Measurements from ENCODE around the gene PLPP7. TPM values are rescaled to one million over a fixed set of nuclear protein-coding genes. Genes with fewer than 3 reads are reported as not detected.

Gene PLPP7
- total and polyA plus RNA-seq, 3 donors from 2014 or later: 8.6 to 29.9 (median 23.9) TPM

DNA sequence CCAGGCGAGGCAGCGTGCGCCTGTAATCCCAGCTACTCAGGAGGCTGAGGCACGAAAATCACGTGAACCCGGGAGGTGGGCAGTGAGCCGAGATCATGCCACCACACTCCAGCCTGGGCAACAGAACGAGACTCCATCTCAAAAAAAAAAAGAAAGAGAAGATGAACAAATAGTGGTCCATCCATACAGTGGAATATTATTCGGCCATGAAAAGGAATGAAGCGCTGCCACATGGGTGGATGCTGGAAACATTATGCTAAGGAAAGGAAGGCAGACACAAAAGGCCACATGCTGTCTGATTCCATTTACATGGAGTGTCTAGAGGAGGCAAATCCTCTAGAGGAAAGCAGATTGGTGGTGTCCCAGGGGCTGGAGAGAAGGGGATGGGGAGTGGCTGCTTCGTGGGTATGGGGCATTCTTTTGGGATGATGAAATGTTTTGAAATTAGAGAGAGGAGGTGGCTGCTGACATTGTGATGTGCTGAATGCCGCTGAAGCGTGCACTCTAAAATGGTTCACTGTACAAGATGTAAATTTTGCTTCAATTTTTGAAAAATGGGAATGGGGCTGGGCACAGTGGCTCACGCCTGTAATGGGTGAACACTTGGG lies 17.0 kb downstream of the PLPP7 start:
- H3K4me3 ChIP-seq: no peak overlapping the region
- intact Hi-C loops (cut with DNase I; ENCODE audit: low total_unique reads): no loop called here
- no peaks in the 10 kb centered on the region for H3K27me3 ChIP-seq
- no peak overlapping the region for H3K27ac ChIP-seq
- TF ChIP-seq POLR2A (IDR thresholded peaks at IDR 0.05): no peak
- TF ChIP-seq, protein P1, sequence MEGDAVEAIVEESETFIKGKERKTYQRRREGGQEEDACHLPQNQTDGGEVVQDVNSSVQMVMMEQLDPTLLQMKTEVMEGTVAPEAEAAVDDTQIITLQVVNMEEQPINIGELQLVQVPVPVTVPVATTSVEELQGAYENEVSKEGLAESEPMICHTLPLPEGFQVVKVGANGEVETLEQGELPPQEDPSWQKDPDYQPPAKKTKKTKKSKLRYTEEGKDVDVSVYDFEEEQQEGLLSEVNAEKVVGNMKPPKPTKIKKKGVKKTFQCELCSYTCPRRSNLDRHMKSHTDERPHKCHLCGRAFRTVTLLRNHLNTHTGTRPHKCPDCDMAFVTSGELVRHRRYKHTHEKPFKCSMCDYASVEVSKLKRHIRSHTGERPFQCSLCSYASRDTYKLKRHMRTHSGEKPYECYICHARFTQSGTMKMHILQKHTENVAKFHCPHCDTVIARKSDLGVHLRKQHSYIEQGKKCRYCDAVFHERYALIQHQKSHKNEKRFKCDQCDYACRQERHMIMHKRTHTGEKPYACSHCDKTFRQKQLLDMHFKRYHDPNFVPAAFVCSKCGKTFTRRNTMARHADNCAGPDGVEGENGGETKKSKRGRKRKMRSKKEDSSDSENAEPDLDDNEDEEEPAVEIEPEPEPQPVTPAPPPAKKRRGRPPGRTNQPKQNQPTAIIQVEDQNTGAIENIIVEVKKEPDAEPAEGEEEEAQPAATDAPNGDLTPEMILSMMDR (IDR thresholded peaks at IDR 0.05): no peak
- H3K9me3 ChIP-seq: no peaks in the 10 kb centered on the region
- H3K4me1 ChIP-seq: no peaks in the 10 kb centered on the region
- no peaks in the 10 kb centered on the region for H3K36me3 ChIP-seq (ENCODE audit: low read depth, missing control alignments)
- 94 to 95% methylated on average over 14 of the region's 14 CpGs for WGBS, 2 donors
- DNase-seq: no peak

DNA sequence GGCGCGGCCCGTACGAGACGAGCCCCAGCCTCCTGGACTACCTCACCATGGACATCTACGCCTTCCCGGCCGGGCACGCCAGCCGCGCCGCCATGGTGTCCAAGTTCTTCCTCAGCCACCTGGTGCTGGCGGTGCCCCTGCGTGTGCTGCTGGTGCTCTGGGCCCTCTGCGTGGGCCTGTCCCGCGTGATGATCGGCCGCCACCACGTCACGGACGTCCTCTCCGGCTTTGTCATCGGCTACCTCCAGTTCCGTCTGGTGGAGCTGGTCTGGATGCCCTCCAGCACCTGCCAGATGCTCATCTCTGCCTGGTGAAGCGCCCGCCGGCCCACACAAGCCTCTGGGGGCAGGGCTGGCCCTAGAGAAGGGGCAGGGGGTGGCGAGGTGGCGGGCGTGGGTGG lies 18.5 kb downstream of the PLPP7 start:
- 93 to 96% methylated on average over 30 to 31 of the region's 31 CpGs for WGBS, 2 donors
- Histone ChIP-seq H3K27me3 (no peaks in the 10 kb centered on the region), H3K9me3 (no peaks in the 10 kb centered on the region), H3K36me3 (ENCODE audit: low read depth, missing control alignments) (no peaks in the 10 kb centered on the region), H3K4me1 (no peaks in the 10 kb centered on the region), H3K27ac (no peak overlapping the region), H3K4me3 (no peak overlapping the region)
- intact Hi-C loops (cut with DNase I; ENCODE audit: low total_unique reads): no loop called here
- TF ChIP-seq, protein P1 (IDR thresholded peaks at IDR 0.05): no peak
- no peak for TF ChIP-seq POLR2A (IDR thresholded peaks at IDR 0.05)
- no peak for DNase-seq

DNA sequence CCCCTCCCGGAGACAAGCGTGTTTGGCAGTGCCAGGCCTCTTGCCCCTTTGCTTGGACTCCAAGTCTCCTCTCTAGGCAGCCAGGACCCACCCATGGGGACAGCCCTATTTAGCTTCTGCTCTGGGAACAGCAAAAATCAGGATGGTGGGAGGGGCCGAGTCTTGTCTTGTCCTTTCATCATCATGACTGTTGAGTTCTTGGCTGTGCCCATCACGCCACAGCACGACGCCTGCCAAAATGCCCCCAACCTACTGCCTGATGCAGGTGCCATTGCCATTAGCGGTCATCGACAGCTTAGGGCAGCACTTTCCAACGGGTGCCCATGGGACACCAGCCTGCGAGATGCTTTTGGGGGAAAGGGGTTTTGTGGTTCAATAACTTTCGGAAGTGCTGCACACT lies 18.9 kb downstream of the PLPP7 start:
- Histone ChIP-seq H3K4me3 (no peak overlapping the region), H3K4me1 (no peaks in the 10 kb centered on the region), H3K27me3 (no peaks in the 10 kb centered on the region), H3K36me3 (ENCODE audit: low read depth, missing control alignments) (no peaks in the 10 kb centered on the region), H3K9me3 (no peaks in the 10 kb centered on the region), H3K27ac (no peak overlapping the region)
- WGBS, 2 donors: 90 to 95% methylated on average over 4 to 11 of the region's 11 CpGs
- DNase-seq: no peak
- intact Hi-C loops (cut with DNase I; ENCODE audit: low total_unique reads): no loop called here
- TF ChIP-seq, protein P1 (IDR thresholded peaks at IDR 0.05): no peak
- no peak for TF ChIP-seq POLR2A (IDR thresholded peaks at IDR 0.05)

DNA sequence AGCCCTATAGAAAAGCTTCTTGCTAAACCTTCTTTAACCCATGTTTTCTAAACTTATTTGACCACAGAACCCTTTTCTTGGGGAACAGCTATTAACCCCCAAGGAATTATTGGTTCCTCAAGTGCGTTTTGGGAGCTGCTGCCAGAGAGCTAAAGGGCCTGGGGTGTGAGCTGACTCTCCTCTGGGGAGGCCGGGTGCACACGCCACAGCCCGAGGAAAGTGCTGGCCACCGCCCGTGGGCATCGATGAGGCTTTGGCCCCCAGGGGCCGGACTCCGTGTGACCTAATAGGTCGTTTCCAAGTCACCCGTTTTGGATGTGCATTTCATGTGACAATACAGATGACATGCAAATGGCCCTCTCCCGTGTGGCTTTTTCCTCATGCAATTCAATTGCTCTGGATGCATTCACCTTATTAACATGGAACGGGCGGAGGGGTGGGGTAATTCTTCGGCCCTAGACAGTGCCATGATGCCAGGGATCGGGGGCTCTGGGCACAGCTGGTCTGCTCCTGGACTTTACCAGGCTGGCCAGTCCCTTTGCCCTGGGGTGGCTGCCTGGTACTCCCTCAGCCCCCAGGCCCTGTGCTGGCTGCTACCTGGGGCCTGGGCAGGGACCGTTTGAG lies 19.5 kb downstream of the PLPP7 start:
- Histone ChIP-seq H3K27ac (no peak overlapping the region), H3K9me3 (no peaks in the 10 kb centered on the region), H3K4me3 (no peak overlapping the region), H3K4me1 (no peaks in the 10 kb centered on the region), H3K27me3 (no peaks in the 10 kb centered on the region), H3K36me3 (ENCODE audit: low read depth, missing control alignments) (no peaks in the 10 kb centered on the region)
- intact Hi-C loops (cut with DNase I; ENCODE audit: low total_unique reads): no loop called here
- DNase-seq: no peak
- TF ChIP-seq, protein P1 (IDR thresholded peaks at IDR 0.05): no peak
- TF ChIP-seq POLR2A (IDR thresholded peaks at IDR 0.05): no peak
- WGBS, 2 donors: 90% methylated on average over 6 to 16 of the region's 17 CpGs
